ENCODE measurements around the gene NTRK1.

Gene NTRK1

DNA sequence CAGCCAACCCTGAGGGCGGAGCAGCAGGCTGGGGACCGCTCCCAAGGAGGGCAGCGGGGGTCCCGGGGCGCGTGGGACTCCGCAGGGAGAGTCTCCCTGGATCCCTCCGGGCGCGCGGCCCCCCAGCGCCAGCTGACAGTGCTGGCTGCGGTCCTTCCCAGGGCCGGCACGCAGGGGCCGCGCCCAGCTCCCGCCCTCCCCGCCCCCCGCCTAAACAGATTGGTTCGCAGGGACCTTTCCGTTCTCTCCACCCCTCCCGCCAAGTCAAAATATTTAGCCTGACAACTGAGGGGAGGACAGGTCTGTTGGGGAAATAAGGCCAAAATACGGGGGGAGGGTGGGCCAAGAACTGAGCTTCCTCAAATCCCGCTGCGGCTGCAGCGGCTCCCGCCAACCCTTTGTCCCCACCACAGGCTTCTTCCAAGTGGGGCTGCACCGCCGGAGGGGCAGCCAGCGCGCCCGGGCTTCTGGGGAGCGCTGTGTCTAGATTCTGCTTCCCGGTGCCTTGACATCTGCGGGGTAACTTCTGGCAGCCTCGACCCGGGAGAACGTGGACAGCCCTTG, 1.6 kb upstream of the NTRK1 start, which contains the start of gene INSRR:
Gene INSRR (minus strand): TSS at position 159 of the 564 bp plus-strand sequence. CDS start 496 bp downstream, outside the sequence.
- DNase-seq: no peak

DNA sequence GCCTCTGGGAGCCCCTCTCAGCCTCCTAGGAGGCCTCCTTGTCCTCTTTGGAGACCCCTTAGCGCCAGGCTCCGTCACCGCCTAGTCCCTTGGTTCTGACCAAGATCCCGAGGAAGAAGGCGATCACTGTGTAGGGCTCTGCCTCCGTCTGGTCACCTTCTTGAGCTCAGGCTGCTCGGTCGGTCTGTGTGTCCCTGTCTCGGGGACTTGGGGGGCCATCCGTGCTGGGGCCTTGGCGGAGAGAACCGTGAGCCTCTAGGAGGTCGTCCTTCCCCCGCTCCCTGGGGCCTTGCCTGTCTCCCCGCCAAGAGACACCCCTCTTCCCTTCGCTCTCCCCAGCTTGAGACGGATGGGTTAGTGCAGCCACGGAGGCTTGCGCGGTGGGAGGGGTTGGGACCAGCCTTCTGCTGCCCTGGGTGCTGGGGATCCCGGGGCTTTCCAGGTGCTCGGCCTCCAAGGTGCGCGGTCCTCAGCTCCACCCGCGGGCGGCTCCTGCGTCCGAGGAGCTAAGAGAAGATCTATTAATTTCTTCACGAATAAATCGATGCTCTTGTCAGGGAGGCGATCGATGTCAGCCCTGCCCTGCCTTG, 1.0 kb upstream of the NTRK1 start:
- DNase-seq: no peak

DNA sequence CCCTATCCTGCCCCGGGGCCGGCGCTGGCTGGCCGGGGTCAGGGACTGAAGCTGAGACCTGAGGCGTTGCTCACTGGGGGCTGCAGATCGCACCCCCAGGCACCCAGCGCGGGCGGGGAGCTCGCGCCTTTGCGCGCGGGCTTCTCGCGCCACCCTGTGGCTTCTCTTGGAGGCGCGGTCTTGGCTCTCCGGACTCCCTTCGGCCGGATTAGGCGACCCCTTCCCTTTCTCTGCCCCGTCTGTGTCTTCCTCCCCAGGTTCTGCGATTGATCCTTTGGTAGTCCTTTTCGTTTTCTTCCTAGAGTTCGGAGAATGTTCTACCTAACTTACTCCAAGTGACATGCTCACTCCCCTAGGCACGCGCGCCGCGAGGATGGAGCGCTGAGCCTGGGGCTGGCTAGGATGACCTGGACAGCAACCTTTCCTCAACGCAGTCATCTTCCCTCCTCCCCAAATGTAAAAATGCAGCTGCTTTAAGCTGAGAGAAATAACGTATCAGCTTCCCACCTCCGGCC, 495 bp upstream of the NTRK1 start:
- peak; percentile 85 for DNase-seq

- DNase-seq: no peak
Observed at GRCh38 chr1:156862584-156862983, 1.9 kb downstream of the NTRK1 start.

GRCh38 chr1:156862997-156863599, 2.4 kb downstream of the NTRK1 start:
- no peak for DNase-seq

GRCh38 chr1:156863631-156864030, 3.0 kb downstream of the NTRK1 start:
- DNase-seq: no peak

DNA sequence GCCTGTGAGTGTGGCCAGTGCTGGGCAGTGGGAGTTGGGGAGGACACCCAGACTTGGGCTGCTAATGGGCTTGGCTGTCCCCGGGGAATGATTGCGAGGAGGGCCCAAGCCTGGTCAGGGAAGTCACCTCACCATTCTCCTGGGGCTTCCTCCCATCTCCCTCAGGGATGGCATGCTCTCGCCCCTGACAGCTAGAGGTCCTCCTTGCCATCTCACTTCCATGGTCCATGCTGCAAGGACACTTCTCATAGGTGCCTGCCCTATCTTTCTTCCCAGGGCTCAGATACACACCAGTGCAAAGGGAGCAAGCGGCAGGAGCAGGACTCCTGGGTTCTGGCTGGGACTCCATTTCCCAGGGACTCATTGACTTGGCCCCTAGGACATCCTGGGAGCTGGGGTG, 4.1 kb downstream of the NTRK1 start:
- DNase-seq: no peak

- no peak for DNase-seq
Observed at GRCh38 chr1:156865258-156865657, 4.6 kb downstream of the NTRK1 start.

GRCh38 chr1:156865865-156866248, 5.2 kb downstream of the NTRK1 start:
- DNase-seq: no peak

DNA sequence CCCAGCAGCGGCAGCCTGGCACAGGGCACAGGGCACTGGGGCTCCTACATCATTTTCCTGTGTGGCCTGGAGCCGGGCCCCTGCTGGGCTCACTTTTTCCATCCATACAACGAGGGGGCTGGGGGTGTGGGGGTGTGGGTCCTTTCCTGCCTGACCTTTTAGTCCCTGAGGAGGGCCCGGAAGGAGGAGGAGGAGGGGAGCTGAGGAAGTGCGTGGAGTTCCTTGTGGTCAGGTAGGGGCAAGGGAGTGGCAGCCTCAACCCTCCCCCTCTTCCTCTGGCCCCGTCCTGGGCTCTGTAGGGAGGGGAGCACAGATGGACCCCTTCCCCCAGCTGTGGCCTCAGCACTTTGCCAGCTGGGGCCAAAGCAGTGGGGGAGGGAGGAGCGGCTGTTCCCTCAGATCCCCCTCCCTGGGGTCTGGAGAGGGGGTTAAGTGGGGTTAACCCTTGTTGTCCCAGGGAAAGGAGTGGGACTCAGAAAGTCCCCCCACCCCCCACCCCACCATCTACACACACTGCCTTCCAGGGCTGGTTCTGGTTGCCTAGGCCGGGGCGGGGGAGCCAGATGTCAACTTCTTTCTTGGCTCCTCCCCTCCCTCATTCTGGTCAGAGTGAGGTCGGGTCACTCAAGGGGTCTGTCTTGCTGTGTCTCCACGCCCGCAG, 5.7 kb downstream of the NTRK1 start:
- DNase-seq: no peak

GRCh38 chr1:156868341-156868740, 7.7 kb downstream of the NTRK1 start:
- DNase-seq: no peak

GRCh38 chr1:156869455-156869854, 8.8 kb downstream of the NTRK1 start:
- DNase-seq: no peak

GRCh38 chr1:156873659-156874058, 13.0 kb downstream of the NTRK1 start:
- DNase-seq: no peak

- DNase-seq: no peak
Observed at GRCh38 chr1:156874142-156874541, 13.5 kb downstream of the NTRK1 start.

GRCh38 chr1:156874572-156875340, 14.1 kb downstream of the NTRK1 start:
- no peak for DNase-seq

GRCh38 chr1:156875341-156875615, 14.6 kb downstream of the NTRK1 start:
- no peak for DNase-seq

DNA sequence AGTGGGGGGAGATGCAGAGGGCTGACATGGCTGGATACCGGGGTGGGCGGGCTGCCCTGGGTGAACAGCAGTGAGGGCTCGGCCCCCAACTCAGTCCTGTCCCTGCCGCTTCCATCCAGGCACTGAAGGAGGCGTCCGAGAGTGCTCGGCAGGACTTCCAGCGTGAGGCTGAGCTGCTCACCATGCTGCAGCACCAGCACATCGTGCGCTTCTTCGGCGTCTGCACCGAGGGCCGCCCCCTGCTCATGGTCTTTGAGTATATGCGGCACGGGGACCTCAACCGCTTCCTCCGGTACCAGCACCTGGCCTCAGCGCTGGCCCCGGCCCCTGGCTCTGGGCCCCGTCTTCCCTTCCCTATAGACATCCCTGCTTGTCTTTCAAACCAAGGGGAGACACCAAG, 15.6 kb downstream of the NTRK1 start:
- no peak for DNase-seq

DNA sequence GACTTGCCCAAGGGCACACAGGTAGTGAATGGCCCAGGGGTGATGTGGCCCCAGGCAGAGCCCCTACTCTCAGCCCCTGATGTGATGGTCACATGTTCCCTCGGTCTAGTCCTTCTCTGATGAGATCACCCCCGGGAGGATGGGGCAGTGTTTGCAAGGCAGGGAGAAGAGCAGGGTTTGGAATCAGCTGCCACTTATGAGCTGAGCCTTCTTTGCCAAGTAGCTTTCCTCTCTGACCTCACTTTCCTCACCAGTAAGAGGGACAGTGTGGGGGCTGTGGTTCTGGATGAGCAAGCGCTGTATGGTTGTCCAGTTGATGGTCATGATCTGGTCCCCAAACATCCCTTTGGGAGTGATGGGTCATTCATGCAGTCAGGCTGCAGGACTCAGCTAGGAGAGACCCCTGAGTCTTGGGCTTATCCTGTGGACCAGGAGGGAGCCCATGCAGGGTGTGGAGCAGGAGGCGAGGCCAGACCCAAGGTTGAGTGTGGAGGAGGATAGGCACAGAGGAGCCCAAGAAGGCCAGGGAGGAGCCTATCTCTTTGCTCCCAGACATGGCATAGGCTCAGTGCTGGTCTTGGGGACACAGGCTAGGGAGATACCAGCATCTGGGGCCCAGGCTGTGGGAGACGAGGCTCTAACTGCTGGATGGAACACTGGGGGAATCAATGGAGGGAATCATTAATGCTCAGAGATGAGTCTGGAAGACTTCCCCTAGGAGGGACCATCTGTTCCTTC, 16.9 kb downstream of the NTRK1 start:
- DNase-seq: no peak

DNA sequence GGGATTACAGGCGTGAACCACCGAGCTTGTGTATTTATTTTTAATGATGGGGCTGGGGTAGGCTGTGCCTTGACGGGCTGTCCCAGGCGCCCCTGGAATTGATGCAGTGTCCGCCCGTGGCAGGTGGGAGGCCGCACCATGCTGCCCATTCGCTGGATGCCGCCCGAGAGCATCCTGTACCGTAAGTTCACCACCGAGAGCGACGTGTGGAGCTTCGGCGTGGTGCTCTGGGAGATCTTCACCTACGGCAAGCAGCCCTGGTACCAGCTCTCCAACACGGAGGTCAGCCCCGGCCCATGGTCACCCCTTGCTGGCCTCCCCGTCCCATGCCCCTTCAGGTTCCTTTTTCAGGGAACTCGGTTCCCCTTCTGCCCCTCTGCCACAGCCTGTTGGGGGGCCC, 19.2 kb downstream of the NTRK1 start:
- DNase-seq: no peak

DNA sequence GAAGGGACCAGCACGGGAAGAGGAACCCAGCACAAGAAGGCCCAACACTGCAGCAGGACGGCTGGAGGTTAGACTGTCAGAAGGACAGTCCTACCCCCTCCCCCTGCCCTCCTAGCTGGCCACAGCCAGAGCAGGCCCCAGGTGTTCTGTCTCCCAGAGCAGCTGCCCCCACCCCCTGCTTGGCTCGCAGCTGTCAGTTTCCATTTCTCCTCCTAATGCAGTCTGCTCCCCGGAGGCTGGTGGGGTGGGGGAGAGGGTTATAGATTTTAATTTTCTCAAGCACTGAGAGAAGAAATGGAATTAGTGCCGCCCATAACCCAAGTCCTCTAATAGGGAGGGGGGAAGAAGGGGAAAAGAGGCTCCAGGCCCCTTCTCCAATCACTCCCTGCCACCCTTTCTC, 19.8 kb downstream of the NTRK1 start:
- DNase-seq: no peak

DNA sequence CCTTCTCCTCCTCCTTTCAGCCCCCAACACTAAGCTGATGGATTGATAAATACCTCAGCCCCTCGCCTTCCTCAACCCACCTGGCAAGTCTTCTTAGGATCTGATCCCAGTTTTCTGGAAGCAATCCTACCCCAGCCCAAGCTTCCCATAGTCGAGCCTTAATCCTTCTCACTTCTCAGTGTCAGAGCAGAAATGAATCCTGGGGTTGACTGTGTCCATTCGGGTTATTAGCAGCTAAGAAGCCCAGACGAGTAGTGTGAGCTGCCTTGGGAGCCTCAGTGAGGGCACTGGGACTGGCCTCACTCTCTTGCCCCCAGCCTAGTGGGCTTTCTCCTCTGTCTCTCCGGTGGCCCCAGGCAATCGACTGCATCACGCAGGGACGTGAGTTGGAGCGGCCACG, 20.4 kb downstream of the NTRK1 start:
- DNase-seq: no peak

DNA sequence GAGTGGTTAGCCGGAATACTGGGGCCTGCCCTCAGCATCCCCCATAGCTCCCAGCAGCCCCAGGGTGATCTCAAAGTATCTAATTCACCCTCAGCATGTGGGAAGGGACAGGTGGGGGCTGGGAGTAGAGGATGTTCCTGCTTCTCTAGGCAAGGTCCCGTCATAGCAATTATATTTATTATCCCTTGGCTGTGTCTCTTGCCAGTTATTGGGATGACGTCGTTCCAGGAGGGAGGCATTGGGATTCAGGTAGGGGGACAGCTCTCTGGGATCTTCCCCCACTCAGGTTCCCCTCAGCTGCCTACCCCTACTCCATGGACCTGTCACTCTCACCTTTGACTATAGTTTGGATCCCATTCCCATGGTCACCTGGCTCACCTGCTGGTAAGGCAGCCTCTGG, 21.0 kb downstream of the NTRK1 start:
- DNase-seq: no peak

- DNase-seq: no peak
Observed at GRCh38 chr1:156882543-156882942, 21.9 kb downstream of the NTRK1 start.
